GM21825 (cell line): ENCODE data around the gene LCN2.
A peak's percentile ranks its signal among the peaks of the same experiment; 100 is the strongest.

Experiments
- ATAC-seq: cut with Tn5 transposase; IDR thresholded peaks from one replicate; pipeline ENCODE4 v1.9.1; 2021; ENCODE audit warnings: mild to moderate bottlenecking, moderate library complexity; ENCODE audit not compliant: unreplicated experiment

LCN2 gene

GRCh38 chr9:128114326-128115186 is 34.7 kb upstream of the LCN2 start:
- no peak for ATAC-seq

- ATAC-seq = no peak
Observed at GRCh38 chr9:128115187-128116103, 33.8 kb upstream of the LCN2 start.

- ATAC-seq = no peak
Observed at GRCh38 chr9:128116104-128117083, 32.9 kb upstream of the LCN2 start.

- ATAC-seq = peak; percentile 52
Observed at GRCh38 chr9:128117613-128118471, 31.4 kb upstream of the LCN2 start.

- no peak for ATAC-seq
Observed at GRCh38 chr9:128118472-128118857, 30.8 kb upstream of the LCN2 start.

- ATAC-seq = no peak
Observed at GRCh38 chr9:128118971-128119665, 30.1 kb upstream of the LCN2 start.

GRCh38 chr9:128120061-128120740 is 29.1 kb upstream of the LCN2 start:
- no peak for ATAC-seq

GRCh38 chr9:128120741-128121465 is 28.4 kb upstream of the LCN2 start:
- ATAC-seq = no peak

GRCh38 chr9:128121466-128121810 is 27.8 kb upstream of the LCN2 start:
- ATAC-seq = no peak

GRCh38 chr9:128121924-128122808 is 27.1 kb upstream of the LCN2 start:
- no peak for ATAC-seq

GRCh38 chr9:128122809-128123175 is 26.5 kb upstream of the LCN2 start:
- ATAC-seq = no peak

GRCh38 chr9:128123451-128124080 is 25.7 kb upstream of the LCN2 start:
- no peak for ATAC-seq

GRCh38 chr9:128124451-128124850 is 24.8 kb upstream of the LCN2 start:
- no peak for ATAC-seq

GRCh38 chr9:128124873-128125579 is 24.2 kb upstream of the LCN2 start:
- ATAC-seq = no peak

GRCh38 chr9:128125580-128126354 is 23.5 kb upstream of the LCN2 start:
- no peak for ATAC-seq
